Loucy (cell line): ENCODE data around the gene SNX5.
"Not testable (repeated sequence)": the region's sequence is repeated elsewhere in the genome, so short reads cannot be mapped to it uniquely, and the experiment has no call there.

Source experiments
- H2AFZ ChIP-seq: fragments of 200-600 bp; sonication (generic); 2 replicates; pipeline ENCODE4 v1.6.0; 2016; ENCODE audit warnings: antibody characterized with exemption, mild to moderate bottlenecking, low read length, moderate library complexity
- H3F3A ChIP-seq: fragments of 200-600 bp; 2 replicates; pipeline ENCODE4 v1.6.0; 2016; ENCODE audit warnings: antibody characterized with exemption, low read depth, mild to moderate bottlenecking
- H3K27me3 ChIP-seq: fragments of 200-600 bp; sonication (generic); 2 replicates; pipeline ENCODE4 v1.6.1; 2014; ENCODE audit warnings: low read length, mild to moderate bottlenecking; ENCODE audit not compliant: insufficient read depth, poor library complexity, severe bottlenecking
- H3K36me3 ChIP-seq: fragments of 200-600 bp; sonication (generic); 2 replicates; pipeline ENCODE4 v1.6.1; 2016; ENCODE audit warnings: low read length; ENCODE audit not compliant: insufficient read depth
- H3K4me1 ChIP-seq: fragments of 200-600 bp; sonication (generic); 2 replicates; pipeline ENCODE4 v1.5.1; 2014; ENCODE audit warnings: low read length, mild to moderate bottlenecking; ENCODE audit not compliant: insufficient read depth, poor library complexity, severe bottlenecking
- H3K4me2 ChIP-seq: fragments of 200-600 bp; sonication (generic); 2 replicates; pipeline ENCODE4 v1.6.0; 2014; ENCODE audit warnings: antibody characterized with exemption, low read length, low read depth, mild to moderate bottlenecking; ENCODE audit not compliant: poor library complexity, severe bottlenecking
- H3K4me3 ChIP-seq: fragments of 200-600 bp; sonication (generic); 2 replicates; pipeline ENCODE4 v1.5.1; 2014; ENCODE audit warnings: low read length, mild to moderate bottlenecking, mixed read lengths; ENCODE audit not compliant: poor library complexity, severe bottlenecking
- H3K79me2 ChIP-seq: fragments of 200-600 bp; sonication (generic); 2 replicates; pipeline ENCODE4 v1.6.1; 2014; ENCODE audit warnings: low read length; ENCODE audit not compliant: insufficient read depth
- H3K9ac ChIP-seq: fragments of 200-600 bp; sonication (generic); 2 replicates; pipeline ENCODE4 v1.6.0; 2014; ENCODE audit warnings: mild to moderate bottlenecking, low read depth, low read length, moderate library complexity; ENCODE audit not compliant: poor library complexity, severe bottlenecking
- H3K9me2 ChIP-seq: fragments of 200-600 bp; sonication (generic); replicated peaks from 2 replicates; pipeline ENCODE4 v1.6.1; 2016; ENCODE audit warnings: low read depth, low read length, mixed read lengths
- H3K9me3 ChIP-seq: fragments of 200-600 bp; sonication (generic); 2 replicates; pipeline ENCODE4 v1.6.1; 2014; ENCODE audit warnings: mild to moderate bottlenecking, antibody characterized with exemption, low read length, low read depth; ENCODE audit not compliant: insufficient read depth
- H4K20me1 ChIP-seq: fragments of 200-600 bp; sonication (generic); 2 replicates; pipeline ENCODE4 v1.6.0; 2014; ENCODE audit warnings: antibody characterized with exemption, low read length, mild to moderate bottlenecking; ENCODE audit not compliant: insufficient read depth, poor library complexity, severe bottlenecking
- EZH2phosphoT487 ChIP-seq: fragments of 200-600 bp; IDR thresholded peaks from 2 replicates; pipeline ENCODE4 v1.6.1; 2018; ENCODE audit warnings: antibody characterized with exemption, mild to moderate bottlenecking, moderate library complexity, borderline replicate concordance
- TF ChIP-seq, protein P1 (sequence below): fragments of 200-600 bp; sonication (generic); conservative IDR thresholded peaks from 2 replicates; pipeline ENCODE4 v1.5.1; 2014; ENCODE audit warnings: mild to moderate bottlenecking, antibody characterized with exemption, low read length

Gene SNX5

DNA sequence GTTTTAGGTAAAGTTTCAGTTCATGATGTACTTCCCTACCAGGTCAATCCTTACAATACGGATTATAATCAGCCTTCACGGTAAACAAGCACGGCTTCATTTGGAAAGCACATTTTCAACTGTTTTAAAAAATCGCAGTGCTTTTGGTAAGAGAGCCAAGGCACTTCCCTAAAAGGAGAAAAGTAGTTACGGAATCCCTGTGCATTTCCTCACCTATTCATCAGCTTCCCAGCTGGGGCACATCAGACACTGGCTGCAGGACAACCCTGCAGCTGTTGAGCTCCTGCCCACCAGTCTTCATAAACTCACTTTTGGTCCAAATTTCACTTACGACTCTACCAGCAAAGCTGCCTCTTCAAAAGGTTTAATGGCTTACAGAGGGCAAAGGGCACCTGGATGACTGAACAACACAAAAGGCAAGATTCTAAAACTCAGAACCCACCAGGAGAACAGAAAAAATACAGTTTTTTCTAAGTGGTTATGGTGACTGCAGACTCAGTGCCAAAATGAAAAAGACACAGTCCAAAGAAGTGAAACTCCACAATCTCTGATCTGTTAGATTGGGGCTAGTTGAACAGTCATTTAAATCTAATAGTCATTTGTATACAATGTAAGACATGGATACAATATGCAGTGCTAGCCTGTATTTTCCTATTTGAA is 7.5 kb downstream of the SNX5 start:
- Histone ChIP-seq H3K36me3 (peaks cover 9% of the 10 kb centered on the region), H3K9me2 (no peaks in the 10 kb centered on the region), H4K20me1 (peaks cover 92% of the 10 kb centered on the region), H2AFZ (no peak overlapping the region), H3F3A (peaks cover 6% of the 10 kb centered on the region), H3K27me3 (no peaks in the 10 kb centered on the region), H3K9ac (peak overlapping the region; percentile 99), H3K4me1 (peaks cover 85% of the 10 kb centered on the region), H3K79me2 (peaks cover 100% of the 10 kb centered on the region), H3K9me3 (no peaks in the 10 kb centered on the region), H3K4me3 (peak overlapping the region; percentile 91), H3K4me2 (peak overlapping the region; percentile 97)
- TF ChIP-seq, protein P1, sequence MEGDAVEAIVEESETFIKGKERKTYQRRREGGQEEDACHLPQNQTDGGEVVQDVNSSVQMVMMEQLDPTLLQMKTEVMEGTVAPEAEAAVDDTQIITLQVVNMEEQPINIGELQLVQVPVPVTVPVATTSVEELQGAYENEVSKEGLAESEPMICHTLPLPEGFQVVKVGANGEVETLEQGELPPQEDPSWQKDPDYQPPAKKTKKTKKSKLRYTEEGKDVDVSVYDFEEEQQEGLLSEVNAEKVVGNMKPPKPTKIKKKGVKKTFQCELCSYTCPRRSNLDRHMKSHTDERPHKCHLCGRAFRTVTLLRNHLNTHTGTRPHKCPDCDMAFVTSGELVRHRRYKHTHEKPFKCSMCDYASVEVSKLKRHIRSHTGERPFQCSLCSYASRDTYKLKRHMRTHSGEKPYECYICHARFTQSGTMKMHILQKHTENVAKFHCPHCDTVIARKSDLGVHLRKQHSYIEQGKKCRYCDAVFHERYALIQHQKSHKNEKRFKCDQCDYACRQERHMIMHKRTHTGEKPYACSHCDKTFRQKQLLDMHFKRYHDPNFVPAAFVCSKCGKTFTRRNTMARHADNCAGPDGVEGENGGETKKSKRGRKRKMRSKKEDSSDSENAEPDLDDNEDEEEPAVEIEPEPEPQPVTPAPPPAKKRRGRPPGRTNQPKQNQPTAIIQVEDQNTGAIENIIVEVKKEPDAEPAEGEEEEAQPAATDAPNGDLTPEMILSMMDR = no peak
- no peak for TF ChIP-seq EZH2phosphoT487

DNA sequence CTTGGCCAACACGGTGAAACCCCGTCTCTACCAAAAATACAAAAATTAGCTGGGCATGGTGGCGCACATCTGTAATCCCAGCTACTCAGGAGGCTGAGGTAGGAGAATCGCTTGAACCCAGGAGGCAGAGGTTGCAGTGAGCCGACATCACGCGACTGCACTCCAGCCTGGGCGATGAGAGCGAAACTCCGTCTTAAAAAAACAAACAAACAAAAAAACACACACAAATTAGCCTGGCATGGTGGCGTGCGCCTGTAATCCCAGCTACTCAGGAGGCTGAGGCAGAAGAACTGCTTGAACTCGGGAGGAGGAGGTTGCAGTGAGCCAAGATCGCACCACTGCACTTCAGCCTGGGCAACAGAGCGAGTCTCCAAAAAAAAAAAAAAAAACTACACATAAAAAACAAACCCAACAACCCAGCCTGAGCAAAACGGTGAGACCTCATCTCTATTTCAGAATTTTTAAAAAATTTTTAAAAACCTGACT is 8.2 kb downstream of the SNX5 start:
- peak overlapping the region; percentile 97 for H3K4me2 ChIP-seq
- not testable (repeated sequence) for H3K9me2 ChIP-seq, H3K27me3 ChIP-seq, H3F3A ChIP-seq, H3K9me3 ChIP-seq, H2AFZ ChIP-seq
- peaks cover 85% of the 10 kb centered on the region for H3K4me1 ChIP-seq
- H4K20me1 ChIP-seq = peaks cover 92% of the 10 kb centered on the region
- H3K9ac ChIP-seq = peak overlapping the region; percentile 99
- peaks cover 100% of the 10 kb centered on the region for H3K79me2 ChIP-seq
- H3K36me3 ChIP-seq = peaks cover 15% of the 10 kb centered on the region
- peak overlapping the region; percentile 91 for H3K4me3 ChIP-seq

DNA sequence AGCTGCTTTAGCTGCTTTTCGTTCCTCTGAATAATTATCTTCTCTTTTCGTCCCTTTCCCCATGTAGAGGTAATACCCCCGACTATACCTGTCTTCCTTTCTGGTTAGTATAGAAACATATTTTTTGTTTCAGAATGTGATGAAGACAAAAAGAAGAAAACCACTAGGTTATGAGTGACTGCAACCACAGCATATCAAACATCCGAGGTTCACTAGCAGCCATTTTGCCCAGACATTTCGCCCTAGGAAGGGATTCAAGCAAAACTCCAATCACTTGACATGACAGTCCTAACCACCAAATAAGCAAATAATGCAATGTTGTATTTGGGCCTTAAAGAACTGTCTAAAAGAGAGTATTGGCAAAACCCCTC is 9.4 kb downstream of the SNX5 start:
- Histone ChIP-seq H3K4me3 (peak overlapping the region; percentile 91), H2AFZ (no peak overlapping the region), H3K9ac (peak overlapping the region; percentile 99), H4K20me1 (peaks cover 92% of the 10 kb centered on the region), H3F3A (peaks cover 6% of the 10 kb centered on the region), H3K9me3 (no peaks in the 10 kb centered on the region), H3K36me3 (peaks cover 27% of the 10 kb centered on the region), H3K4me1 (peaks cover 80% of the 10 kb centered on the region), H3K9me2 (no peaks in the 10 kb centered on the region), H3K4me2 (peak overlapping the region; percentile 97), H3K27me3 (no peaks in the 10 kb centered on the region), H3K79me2 (peaks cover 100% of the 10 kb centered on the region)
- TF ChIP-seq, protein P1 = no peak
- TF ChIP-seq EZH2phosphoT487 = no peak
